Motor neuron (in vitro differentiated cells): ENCODE data around the gene PTPRM. TPM values are rescaled to one million over a fixed set of nuclear protein-coding genes. Genes with fewer than 3 reads are reported as not detected.

ENCODE experiments used
- ATAC-seq, 8 experiments: fragments of 200-7000 bp; cut with Tn5 transposase; replicated peaks in 6 of 8; 2 replicates each; pipeline ENCODE4 v1.8.0; 2021; ENCODE audit warnings: mild to moderate bottlenecking in 8 of 8, moderate library complexity in 8 of 8
- H3K27ac ChIP-seq, 2 donors: fragments of 250-450 bp; sonication (Bioruptor Pico); 2 replicates each; pipeline ENCODE4 v1.9.0; 2021; ENCODE audit warnings: antibody characterized with exemption in 2 of 2, mild to moderate bottlenecking in 2 of 2, moderate library complexity in 1 of 2
- H3K4me1 ChIP-seq, 2 donors: fragments of 250-450 bp; sonication (Bioruptor Pico); replicated peaks in 1 of 2; 2 replicates each; pipeline ENCODE4 v1.6.1; 2021; ENCODE audit warnings: antibody characterized with exemption in 2 of 2, mild to moderate bottlenecking in 2 of 2, moderate library complexity in 1 of 2
- H3K4me3 ChIP-seq, 5 donors: fragments of 250-450 bp; sonication (Bioruptor Pico); 2 replicates each; pipeline ENCODE4 v1.9.0; 2021; ENCODE audit warnings: antibody characterized with exemption in 5 of 5, mild to moderate bottlenecking in 5 of 5, moderate library complexity in 4 of 5
- WGBS, 10 experiments: fragments of 450-650 bp; shearing (Covaris generic); methylation state at CpG; one replicate each; pipeline ENCODE4 v1.0.0; 2022; 5-methylcytosine and 5-hydroxymethylcytosine counted together
- in situ Hi-C, 9 experiments: fragments of 400-800 bp; cut with MboI; loops; one replicate each; pipeline ENCODE4 v1.15.0; 2021; ENCODE audit warnings: low sequenced_read_pairs in 9 of 9, low pct_unique_long_range_greater_than_20kb in 2 of 9; ENCODE audit not compliant: unreplicated experiment in 9 of 9
- total RNA-seq, 8 experiments: library from RNA; unstranded; fragments of 300-600 nt; gene quantifications; 2 replicates each; pipeline versions ENCODE4 v1.2.3 to v1.2.4, GENCODE V29; 2022

The PTPRM gene
- total RNA-seq, 8 experiments from 2014 or later, result 12.9 to 106 (median 66.9) TPM

- H3K27ac ChIP-seq, result no peak overlapping the region
- H3K4me1 ChIP-seq, result peaks cover 12 to 62% of the 10 kb centered on the region in 2 donors
- ATAC-seq, result peak in 3 of 8 experiments; percentile 26 to 44 (median 29)
- in situ Hi-C loops, result no loop called here
- WGBS, 10 experiments, result 50 to 90% (median 78%) methylated on average over 1 to 8 of the region's 9 CpGs
- H3K4me3 ChIP-seq, result no peak overlapping the region
Measured at GRCh38 chr18:7807936-7808453, 240.9 kb downstream of the PTPRM start.

- ATAC-seq, result peak in 2 of 8 experiments; percentile 12 to 24
- Histone ChIP-seq H3K4me3 (no peak overlapping the region), H3K27ac (no peak overlapping the region), H3K4me1 (peaks cover 12 to 63% of the 10 kb centered on the region in 2 donors)
- 37 to 100% (median 71%) methylated on average over 1 to 4 of the region's 5 CpGs; no CpG with 5 or more reads in 2 of the 10 experiments for WGBS, 10 experiments
- in situ Hi-C loops, result no loop called here
Measured at GRCh38 chr18:7808992-7809391, 241.9 kb downstream of the PTPRM start.

- peaks cover 12 to 63% of the 10 kb centered on the region in 2 donors for H3K4me1 ChIP-seq
- in situ Hi-C loops, result no loop called here
- no peak overlapping the region for H3K4me3 ChIP-seq
- ATAC-seq, result no peak
- 67 to 100% (median 100%) methylated on average over 1 to 3 of the region's 6 CpGs; no CpG with 5 or more reads in 2 of the 10 experiments for WGBS, 10 experiments
- H3K27ac ChIP-seq, result no peak overlapping the region
Measured at GRCh38 chr18:7809455-7809854, 242.3 kb downstream of the PTPRM start.

- in situ Hi-C loops, result no loop called here
- ATAC-seq, result peak in 1 of 8 experiments; percentile 38
- Histone ChIP-seq H3K27ac (no peak overlapping the region), H3K4me1 (peaks cover 12 to 63% of the 10 kb centered on the region in 2 donors), H3K4me3 (no peak overlapping the region)
- WGBS, 10 experiments, result 80 to 100% (median 94%) methylated on average over 1 to 5 of the region's 5 CpGs; no CpG with 5 or more reads in 4 of the 10 experiments
Measured at GRCh38 chr18:7809978-7810377, 242.9 kb downstream of the PTPRM start.

GRCh38 chr18:7812431-7813063, 245.4 kb downstream of the PTPRM start:
- peak overlapping the region in 1 of 2 donors; percentile 11 for H3K27ac ChIP-seq
- ATAC-seq, result peak; percentile 20 to 96 (median 90)
- no peak overlapping the region for H3K4me3 ChIP-seq
- peaks cover 12 to 54% of the 10 kb centered on the region in 2 donors for H3K4me1 ChIP-seq
- in situ Hi-C loops, result no loop called here
- WGBS, 10 experiments, result 60 to 100% (median 89%) methylated on average over 1 to 3 of the region's 3 CpGs; no CpG with 5 or more reads in 2 of the 10 experiments

GRCh38 chr18:7813131-7813530, 246.0 kb downstream of the PTPRM start:
- Histone ChIP-seq H3K27ac (peak overlapping the region in 1 of 2 donors; percentile 11), H3K4me3 (no peak overlapping the region), H3K4me1 (peaks cover 8 to 53% of the 10 kb centered on the region in 2 donors)
- 44 to 97% (median 83%) methylated on average over 1 to 5 of the region's 5 CpGs for WGBS, 10 experiments
- ATAC-seq, result no peak
- in situ Hi-C loops, result no loop called here

GRCh38 chr18:7814754-7815315, 247.7 kb downstream of the PTPRM start:
- 80 to 100% (median 95%) methylated on average over 2 to 5 of the region's 5 CpGs; no CpG with 5 or more reads in 1 of the 10 experiments for WGBS, 10 experiments
- Histone ChIP-seq H3K27ac (no peak overlapping the region), H3K4me1 (peaks cover 5 to 52% of the 10 kb centered on the region in 2 donors), H3K4me3 (no peak overlapping the region)
- no peak for ATAC-seq
- in situ Hi-C loops, result no loop called here

- H3K27ac ChIP-seq, result no peak overlapping the region
- no peak overlapping the region for H3K4me3 ChIP-seq
- ATAC-seq, result no peak
- WGBS, 10 experiments, result 80 to 100% (median 90%) methylated on average over 1 to 2 of the region's 2 CpGs; no CpG with 5 or more reads in 1 of the 10 experiments
- in situ Hi-C loops, result no loop called here
- H3K4me1 ChIP-seq, result peaks cover 5 to 43% of the 10 kb centered on the region in 2 donors
Measured at GRCh38 chr18:7815787-7816186, 248.7 kb downstream of the PTPRM start.

GRCh38 chr18:7817575-7818230, 250.6 kb downstream of the PTPRM start:
- in situ Hi-C loops, result no loop called here
- 13 to 96% (median 84%) methylated on average over 2 to 7 of the region's 8 CpGs for WGBS, 10 experiments
- no peak overlapping the region for H3K27ac ChIP-seq
- peak; percentile 11 to 89 (median 78) for ATAC-seq
- no peak overlapping the region for H3K4me3 ChIP-seq
- peaks cover 5 to 34% of the 10 kb centered on the region in 2 donors for H3K4me1 ChIP-seq

- in situ Hi-C loops, result no loop called here
- no peak for ATAC-seq
- 71 to 100% (median 100%) methylated on average over 1 of the region's 1 CpG; no CpG with 5 or more reads in 3 of the 10 experiments for WGBS, 10 experiments
Measured at GRCh38 chr18:7821784-7822183, 254.7 kb downstream of the PTPRM start.

GRCh38 chr18:7822435-7823331, 255.6 kb downstream of the PTPRM start:
- peak; percentile 42 to 79 (median 56) for ATAC-seq
- in situ Hi-C loops, result no loop called here
- Histone ChIP-seq H3K27ac (peak overlapping the region in 1 of 2 donors; percentile 42), H3K4me1 (peaks cover 4 to 24% of the 10 kb centered on the region in 2 donors), H3K4me3 (no peak overlapping the region)
- WGBS, 10 experiments, result 10 to 87% (median 50%) methylated on average over 2 to 6 of the region's 9 CpGs; no CpG with 5 or more reads in 2 of the 10 experiments

More at GRCh38 chr18:7821784-7822183, 254.7 kb downstream of the PTPRM start:
- peaks cover 4 to 30% of the 10 kb centered on the region in 2 donors for H3K4me1 ChIP-seq
- no peak overlapping the region for H3K27ac ChIP-seq
- no peak overlapping the region for H3K4me3 ChIP-seq

- ATAC-seq, result no peak
- no peak overlapping the region for H3K27ac ChIP-seq
- 53 to 100% (median 89%) methylated on average over 1 to 5 of the region's 5 CpGs; no CpG with 5 or more reads in 1 of the 10 experiments for WGBS, 10 experiments
- in situ Hi-C loops, result no loop called here
- H3K4me1 ChIP-seq, result peaks cover 4 to 10% of the 10 kb centered on the region in 2 donors
- no peak overlapping the region for H3K4me3 ChIP-seq
Measured at GRCh38 chr18:7824970-7825369, 257.9 kb downstream of the PTPRM start.
